KMS-11 (cell line): ENCODE data around the gene TBATA.

Experiments
- H2AFZ ChIP-seq: fragments of 200-600 bp; sonication (generic); 2 replicates; pipeline ENCODE4 v1.6.1; 2016; ENCODE audit warnings: antibody characterized with exemption, mixed run types, low read depth
- H3K27ac ChIP-seq: fragments of 200-600 bp; sonication (generic); 2 replicates; pipeline ENCODE4 v1.6.1; 2016; ENCODE audit warnings: mild to moderate bottlenecking, mixed run types
- H3K27me3 ChIP-seq: fragments of 200-600 bp; sonication (generic); 2 replicates; pipeline ENCODE4 v1.6.1; 2017; ENCODE audit warnings: mild to moderate bottlenecking, low read depth, mixed run types, moderate library complexity; ENCODE audit not compliant: insufficient read depth
- H3K36me3 ChIP-seq: fragments of 200-600 bp; sonication (generic); 2 replicates; pipeline ENCODE4 v1.6.1; 2017; ENCODE audit warnings: mild to moderate bottlenecking, mixed run types; ENCODE audit not compliant: insufficient read depth
- H3K4me1 ChIP-seq: fragments of 200-600 bp; sonication (generic); 2 replicates; pipeline ENCODE4 v1.6.1; 2016; ENCODE audit warnings: mild to moderate bottlenecking, low read depth, mixed run types; ENCODE audit not compliant: poor library complexity, severe bottlenecking
- H3K4me2 ChIP-seq: fragments of 200-600 bp; sonication (generic); 2 replicates; pipeline ENCODE4 v1.7.0; 2016; ENCODE audit warnings: mild to moderate bottlenecking, mixed run types
- H3K4me3 ChIP-seq: fragments of 200-600 bp; sonication (generic); IDR thresholded peaks from 2 replicates; pipeline ENCODE4 v1.6.1; 2017; ENCODE audit warnings: low read depth, low read length, mixed read lengths; ENCODE audit not compliant: insufficient read depth
- H3K79me2 ChIP-seq: fragments of 200-600 bp; sonication (generic); 2 replicates; pipeline ENCODE4 v1.6.1; 2016; ENCODE audit warnings: low read depth, mixed run types; ENCODE audit not compliant: insufficient read depth
- H3K9ac ChIP-seq: fragments of 200-600 bp; sonication (generic); 2 replicates; pipeline ENCODE4 v1.6.1; 2016; ENCODE audit warnings: mild to moderate bottlenecking, mixed run types
- H4K20me1 ChIP-seq: fragments of 200-600 bp; sonication (generic); 2 replicates; pipeline ENCODE4 v1.6.1; 2016; ENCODE audit warnings: mild to moderate bottlenecking, mixed run types; ENCODE audit not compliant: insufficient read depth
- CTCF ChIP-seq: fragments of 200-600 bp; sonication (generic); conservative IDR thresholded peaks from 2 replicates; pipeline ENCODE4 v1.6.1; 2017; ENCODE audit warnings: low read depth, mild to moderate bottlenecking, antibody characterized with exemption, low read length, moderate library complexity, mixed read lengths

Gene TBATA

GRCh38 chr10:70795613-70796012 lies 10.4 kb upstream of the TBATA start:
- TF ChIP-seq CTCF, result no peak
- no peaks in the 10 kb centered on the region for H3K36me3 ChIP-seq
- no peaks in the 10 kb centered on the region for H4K20me1 ChIP-seq
- no peaks in the 10 kb centered on the region for H3K27me3 ChIP-seq
- H2AFZ ChIP-seq, result no peak overlapping the region
- H3K4me3 ChIP-seq, result no peak overlapping the region
- H3K4me2 ChIP-seq, result no peak overlapping the region
- no peak overlapping the region for H3K27ac ChIP-seq
- no peak overlapping the region for H3K9ac ChIP-seq
- no peaks in the 10 kb centered on the region for H3K4me1 ChIP-seq
- no peaks in the 10 kb centered on the region for H3K79me2 ChIP-seq

- no peak overlapping the region for H3K4me2 ChIP-seq
- H3K9ac ChIP-seq, result no peak overlapping the region
- no peak for TF ChIP-seq CTCF
- no peaks in the 10 kb centered on the region for H3K27me3 ChIP-seq
- no peak overlapping the region for H3K4me3 ChIP-seq
- H3K27ac ChIP-seq, result no peak overlapping the region
- no peaks in the 10 kb centered on the region for H4K20me1 ChIP-seq
- no peak overlapping the region for H2AFZ ChIP-seq
- no peaks in the 10 kb centered on the region for H3K79me2 ChIP-seq
- no peaks in the 10 kb centered on the region for H3K4me1 ChIP-seq
- no peaks in the 10 kb centered on the region for H3K36me3 ChIP-seq
Observed at GRCh38 chr10:70791386-70792039, 6.3 kb upstream of the TBATA start.

GRCh38 chr10:70786799-70787415 lies 1.7 kb upstream of the TBATA start:
- H3K4me2 ChIP-seq, result no peak overlapping the region
- no peaks in the 10 kb centered on the region for H3K4me1 ChIP-seq
- no peak overlapping the region for H3K9ac ChIP-seq
- H3K27me3 ChIP-seq, result peaks cover 5% of the 10 kb centered on the region; the same call in 1 of the 2 replicates
- no peak overlapping the region for H3K27ac ChIP-seq
- H2AFZ ChIP-seq, result no peak overlapping the region
- no peaks in the 10 kb centered on the region for H3K36me3 ChIP-seq
- no peaks in the 10 kb centered on the region for H3K79me2 ChIP-seq
- H3K4me3 ChIP-seq, result no peak overlapping the region
- no peaks in the 10 kb centered on the region for H4K20me1 ChIP-seq
- TF ChIP-seq CTCF, result no peak

- Histone ChIP-seq H3K27ac (no peak overlapping the region), H4K20me1 (no peaks in the 10 kb centered on the region), H2AFZ (no peak overlapping the region), H3K36me3 (no peaks in the 10 kb centered on the region), H3K27me3 (peaks cover 7% of the 10 kb centered on the region; the same call in 1 of the 2 replicates), H3K9ac (no peak overlapping the region), H3K79me2 (no peaks in the 10 kb centered on the region), H3K4me2 (no peak overlapping the region), H3K4me3 (no peak overlapping the region), H3K4me1 (no peaks in the 10 kb centered on the region)
- TF ChIP-seq CTCF, result no peak
Observed at GRCh38 chr10:70784471-70784870, 706 bp downstream of the TBATA start.
